PC-3 (cell line): ENCODE measurements around the gene PLEKHH1. TPM values are rescaled to one million over a fixed set of nuclear protein-coding genes. Genes with fewer than 3 reads are reported as not detected.

Source experiments
- ATAC-seq: fragments of 200-7000 bp; cut with Tn5 transposase; 2 replicates; pipeline ENCODE4 v1.9.1; 2020; ENCODE audit warnings: mild to moderate bottlenecking, moderate library complexity
- BruUV-seq: library from RNA; stranded (reverse); fragments of 400-500 nt; replicated peaks from 2 replicates; lab custom pipeline; 2021; lab: Mats Ljungman, UMichigan
- CTCF ChIA-PET: fragments of 300-600 bp; sonication (Branson Sonifier 250); formaldehyde crosslinking; loops from one replicate; lab custom pipeline; 2022; ENCODE audit warnings: antibody characterized with exemption; lab: Charles Lee
- POLR2A ChIA-PET: fragments of 300-600 bp; sonication (Branson Sonifier 250); formaldehyde crosslinking; loops from one replicate; lab custom pipeline; 2022; ENCODE audit warnings: antibody characterized with exemption; ENCODE audit not compliant: unreplicated experiment; lab: Charles Lee
- DNase-seq: peaks from one replicate; pipeline ENCODE4 v3.0.0-alpha.2; 2015
- H2AFZ ChIP-seq: fragments of 300-600 bp; sonication (generic); 2 replicates; pipeline ENCODE4 v1.6.0; 2016; ENCODE audit warnings: antibody characterized with exemption, low read length
- H3F3A ChIP-seq: fragments of 300-600 bp; sonication (generic); one replicate; pipeline ENCODE4 v1.6.0; 2017; ENCODE audit warnings: antibody characterized with exemption, low read length, control low read depth, mild to moderate bottlenecking; ENCODE audit not compliant: unreplicated experiment
- H3K27ac ChIP-seq: fragments of 300-600 bp; sonication (generic); 2 replicates; pipeline ENCODE4 v1.5.1; 2016; ENCODE audit warnings: mild to moderate bottlenecking, low read length
- H3K27me3 ChIP-seq: fragments of 300-600 bp; sonication (generic); 2 replicates; pipeline ENCODE4 v1.6.1; 2016; ENCODE audit warnings: low read length, mixed read lengths
- H3K36me3 ChIP-seq: fragments of 300-600 bp; sonication (generic); 2 replicates; pipeline ENCODE4 v1.6.1; 2016; ENCODE audit warnings: low read depth, mixed run types, low read length, mixed read lengths
- H3K4me1 ChIP-seq: fragments of 300-600 bp; sonication (generic); 2 replicates; pipeline ENCODE4 v1.5.1; 2016; ENCODE audit warnings: low read length; ENCODE audit not compliant: insufficient read depth
- H3K4me2 ChIP-seq: fragments of 300-600 bp; sonication (generic); 2 replicates; pipeline ENCODE4 v1.6.0; 2016; ENCODE audit warnings: low read length
- H3K4me3 ChIP-seq: fragments of 300-600 bp; sonication (generic); 2 replicates; pipeline ENCODE4 v1.5.1; 2016; ENCODE audit warnings: mild to moderate bottlenecking, low read length, mixed read lengths
- H3K79me2 ChIP-seq: fragments of 300-600 bp; sonication (generic); 2 replicates; pipeline ENCODE4 v1.6.1; 2017; ENCODE audit warnings: low read length, mixed read lengths
- H3K9ac ChIP-seq: fragments of 300-600 bp; sonication (generic); 2 replicates; pipeline ENCODE4 v1.6.0; 2016; ENCODE audit warnings: mild to moderate bottlenecking, low read length
- H3K9me2 ChIP-seq: fragments of 300-600 bp; sonication (generic); replicated peaks from 2 replicates; pipeline ENCODE4 v1.6.1; 2016; ENCODE audit warnings: mixed run types, low read length, mixed read lengths
- H3K9me3 ChIP-seq: fragments of 300-600 bp; sonication (generic); 2 replicates; pipeline ENCODE4 v1.6.1; 2016; ENCODE audit warnings: low read length, mixed read lengths
- H4K20me1 ChIP-seq: fragments of 300-600 bp; sonication (generic); 2 replicates; pipeline ENCODE4 v1.6.1; 2016; ENCODE audit warnings: low read length, mixed read lengths
- CTCF ChIP-seq: fragments of 300-600 bp; sonication (generic); conservative IDR thresholded peaks from 2 replicates; pipeline ENCODE4 v1.5.1; 2017; ENCODE audit warnings: antibody characterized with exemption, low read depth, mild to moderate bottlenecking, low read length
- EZH2 ChIP-seq: fragments of 300-600 bp; sonication (generic); IDR thresholded peaks from one replicate; pipeline ENCODE4 v1.6.1; 2017; ENCODE audit warnings: antibody characterized with exemption, mild to moderate bottlenecking, low read length; ENCODE audit not compliant: unreplicated experiment
- EZH2phosphoT487 ChIP-seq: fragments of 300-600 bp; sonication (generic); IDR thresholded peaks from 2 replicates; pipeline ENCODE4 v1.6.1; 2018; ENCODE audit warnings: mild to moderate bottlenecking, antibody characterized with exemption, low read length, borderline replicate concordance
- intact Hi-C: fragments of 100-400 bp; cut with micrococcal nuclease; formaldehyde crosslinking; loops from 2 replicates; pipeline ENCODE4 v1.9.0; 2023
- total RNA-seq: library from RNA; depleted of rRNA; stranded (reverse); fragments of >200 nt; gene quantifications from 2 replicates; pipeline ENCODE4 v1.2.3, GENCODE V29; 2014

Gene PLEKHH1
- total RNA-seq, 1 experiment from 2014 or later, result 11.1 TPM

DNA sequence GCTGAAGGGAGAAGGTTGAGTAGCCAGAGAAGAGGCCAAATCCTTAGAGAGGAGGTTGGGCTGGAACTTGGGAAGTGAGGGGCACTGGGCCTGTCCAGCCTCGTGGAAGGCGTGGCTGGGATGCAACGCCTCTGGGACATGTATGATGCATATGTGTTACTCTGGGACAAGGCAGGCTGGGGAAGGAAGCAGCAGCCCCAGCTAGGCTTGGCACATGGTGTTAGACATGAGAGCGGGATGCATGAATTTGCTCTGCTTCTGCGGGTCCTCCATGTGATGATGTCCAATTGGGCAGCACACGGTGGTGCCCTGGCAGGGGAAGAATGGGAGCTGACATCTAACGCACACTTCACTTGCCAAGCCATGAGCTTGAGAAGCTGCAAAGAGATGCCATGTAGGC is 21.3 kb downstream of the PLEKHH1 start:
- Histone ChIP-seq H3K36me3 (no peaks in the 10 kb centered on the region), H3K9me2 (no peaks in the 10 kb centered on the region), H3K9me3 (no peaks in the 10 kb centered on the region), H4K20me1 (no peaks in the 10 kb centered on the region), H3K27ac (no peak overlapping the region), H3F3A (no peaks in the 10 kb centered on the region), H3K4me3 (no peak overlapping the region), H2AFZ (no peak overlapping the region), H3K4me2 (no peak overlapping the region), H3K4me1 (no peaks in the 10 kb centered on the region), H3K9ac (no peak overlapping the region), H3K27me3 (no peaks in the 10 kb centered on the region), H3K79me2 (no peaks in the 10 kb centered on the region)
- no TSS peak for BruUV-seq
- ChIA-PET POLR2A (interaction anchor here (0.7 kb wide), 1 partner anchor 177 kb away, joined by 5 read pairs; no protein-coding TSS in a partner anchor), CTCF (interaction anchor here (1.3 kb wide), 1 partner anchor 27 kb away, joined by 6 read pairs; no protein-coding TSS in a partner anchor)
- TF ChIP-seq CTCF (no peak), EZH2phosphoT487 (no peak), EZH2 (no peak)
- DNase-seq (no peak), ATAC-seq (no peak)
- intact Hi-C loops, result no loop called here

DNA sequence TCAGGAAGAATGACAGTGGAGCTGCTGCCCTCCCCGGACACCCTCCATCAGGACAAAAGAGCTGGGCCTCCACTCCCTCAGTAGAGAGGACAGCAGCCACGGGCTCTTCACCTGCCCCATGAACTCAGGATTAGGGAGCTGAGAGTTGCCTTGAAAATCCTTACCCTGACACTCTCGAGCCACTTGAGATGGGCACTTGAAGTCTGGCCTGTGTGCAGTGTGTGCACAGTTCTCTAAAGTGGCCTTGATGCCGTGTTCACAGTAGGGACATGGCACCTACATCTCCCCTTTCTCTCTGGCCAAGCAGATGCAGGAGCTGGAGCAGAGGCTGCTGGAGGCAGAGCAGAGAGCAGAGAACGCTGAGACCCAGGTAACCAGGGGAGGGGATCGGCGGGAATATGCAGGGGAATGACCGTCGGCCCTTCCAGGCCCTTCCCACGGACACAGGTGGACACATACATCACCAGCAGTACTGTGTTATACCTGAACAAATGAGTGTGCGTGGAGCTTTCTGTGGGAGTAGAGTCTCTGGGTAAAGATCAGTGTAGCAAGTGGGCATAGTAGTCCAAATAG is 22.5 kb downstream of the PLEKHH1 start:
- ATAC-seq, result no peak
- no peaks in the 10 kb centered on the region for H3K9me3 ChIP-seq
- no peak overlapping the region for H3K4me3 ChIP-seq
- H3K9ac ChIP-seq, result no peak overlapping the region
- no peaks in the 10 kb centered on the region for H3K27me3 ChIP-seq
- H3K79me2 ChIP-seq, result no peaks in the 10 kb centered on the region
- no peak overlapping the region for H3K4me2 ChIP-seq
- no peaks in the 10 kb centered on the region for H3K4me1 ChIP-seq
- no TSS peak for BruUV-seq
- no peaks in the 10 kb centered on the region for H3F3A ChIP-seq
- H2AFZ ChIP-seq, result no peak overlapping the region
- intact Hi-C loops, result no loop called here
- no peaks in the 10 kb centered on the region for H3K9me2 ChIP-seq
- ChIA-PET POLR2A (no interaction called here), CTCF (no interaction called here)
- no peak for DNase-seq
- no peak overlapping the region for H3K27ac ChIP-seq
- no peaks in the 10 kb centered on the region for H3K36me3 ChIP-seq
- no peaks in the 10 kb centered on the region for H4K20me1 ChIP-seq
- TF ChIP-seq EZH2 (no peak), CTCF (no peak), EZH2phosphoT487 (no peak)

DNA sequence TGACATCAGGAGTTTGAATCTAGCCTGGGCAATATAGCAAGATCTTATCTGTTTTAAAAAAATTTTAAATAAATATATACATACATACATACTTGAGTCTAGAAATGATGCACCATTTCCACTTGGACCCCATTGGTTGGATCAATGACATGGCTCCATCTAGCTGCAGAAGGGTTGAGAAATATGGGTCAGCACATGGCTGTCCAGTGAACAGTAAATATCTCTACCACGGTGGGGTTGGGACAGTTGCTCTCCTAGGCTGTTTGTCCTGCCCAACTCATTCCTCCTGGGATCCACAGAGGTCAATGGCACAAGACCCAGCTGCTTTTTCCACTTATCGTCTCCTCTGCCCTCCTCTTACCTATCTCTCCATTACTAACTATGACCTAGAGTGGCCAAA is 23.6 kb downstream of the PLEKHH1 start:
- TF ChIP-seq CTCF, result no peak
- TF ChIP-seq EZH2phosphoT487, result no peak
- no peak for TF ChIP-seq EZH2
- ATAC-seq, result no peak

More for the DNA sequence above, 23.6 kb downstream of the PLEKHH1 start:
- no peaks in the 10 kb centered on the region for H3K4me1 ChIP-seq
- no peaks in the 10 kb centered on the region for H3K27me3 ChIP-seq
- DNase-seq, result no peak
- intact Hi-C loops, result no loop called here
- ChIA-PET CTCF (interaction anchor here (1.5 kb wide), 1 partner anchor 30 kb away, joined by 6 read pairs; no protein-coding TSS in a partner anchor), POLR2A (no interaction called here)
- H2AFZ ChIP-seq, result no peak overlapping the region
- no TSS peak for BruUV-seq
- H4K20me1 ChIP-seq, result no peaks in the 10 kb centered on the region
- no peak overlapping the region for H3K9ac ChIP-seq
- no peaks in the 10 kb centered on the region for H3K36me3 ChIP-seq
- no peaks in the 10 kb centered on the region for H3K9me3 ChIP-seq
- H3F3A ChIP-seq, result no peaks in the 10 kb centered on the region
- no peak overlapping the region for H3K27ac ChIP-seq
- no peak overlapping the region for H3K4me3 ChIP-seq
- H3K4me2 ChIP-seq, result no peak overlapping the region
- H3K9me2 ChIP-seq, result no peaks in the 10 kb centered on the region
- H3K79me2 ChIP-seq, result no peaks in the 10 kb centered on the region
